H54 (cell line): ENCODE measurements around the gene CD2BP2.

Experiments used
- DNase-seq: peaks from one replicate; pipeline ENCODE4 v3.0.0; 2011; ENCODE audit warnings: low spot score, mixed read lengths; ENCODE audit not compliant: insufficient read length
- FAIRE-seq: peaks from 3 replicates; lab custom pipeline; 2011; peaks lifted over from hg19 to GRCh38; lab: Jason Lieb, UNC
- POLR2A ChIP-seq: IDR thresholded peaks from 2 replicates; pipeline ENCODE4 v1.6.1; 2011; ENCODE audit warnings: low read depth, mild to moderate bottlenecking, low read length

Gene CD2BP2

DNA sequence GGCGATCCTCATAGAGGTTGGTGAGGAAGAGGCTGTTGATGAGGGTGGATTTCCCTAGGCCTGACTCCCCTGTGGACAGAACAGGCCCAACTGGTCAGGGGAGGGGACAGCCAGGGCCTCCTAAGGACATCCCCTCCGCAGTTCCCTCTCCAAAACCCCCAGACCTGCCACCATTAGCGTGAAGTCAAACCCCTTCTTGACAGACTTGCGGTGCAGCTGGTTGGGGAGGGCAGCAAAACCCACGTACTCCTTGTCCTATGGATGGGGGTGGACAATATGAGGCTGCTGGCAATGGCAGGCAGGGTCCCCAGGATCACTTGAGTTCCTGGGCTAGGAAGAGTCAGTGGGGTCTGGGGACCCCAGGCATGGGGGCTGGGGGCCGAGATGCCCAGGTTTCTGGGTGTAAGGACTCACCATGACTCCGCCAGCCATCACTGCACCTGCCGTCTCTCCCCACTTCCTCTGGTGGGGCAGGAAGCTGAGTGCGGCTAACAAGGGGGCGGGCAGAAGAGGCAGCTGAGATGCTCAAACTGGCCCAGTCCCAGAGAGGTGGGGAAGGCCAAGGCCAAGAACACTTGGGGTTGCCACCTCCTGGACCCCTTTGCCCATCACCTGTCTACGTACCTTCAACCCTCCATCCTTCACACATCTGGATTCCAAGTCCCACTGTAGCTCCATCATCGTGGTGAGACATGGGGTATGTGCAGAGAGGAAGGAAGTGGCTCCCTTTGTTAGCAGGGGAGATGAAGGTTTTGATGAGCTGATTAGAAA is 27.2 kb upstream of the CD2BP2 start, which contains the start of gene SEPTIN1:
Gene SEPTIN1 (minus strand): TSS at position 451 of the 771 bp plus-strand sequence. CDS start 19 bp downstream, at position 432.
- FAIRE-seq (no peak), DNase-seq (no peak)
- TF ChIP-seq POLR2A: no peak

DNA sequence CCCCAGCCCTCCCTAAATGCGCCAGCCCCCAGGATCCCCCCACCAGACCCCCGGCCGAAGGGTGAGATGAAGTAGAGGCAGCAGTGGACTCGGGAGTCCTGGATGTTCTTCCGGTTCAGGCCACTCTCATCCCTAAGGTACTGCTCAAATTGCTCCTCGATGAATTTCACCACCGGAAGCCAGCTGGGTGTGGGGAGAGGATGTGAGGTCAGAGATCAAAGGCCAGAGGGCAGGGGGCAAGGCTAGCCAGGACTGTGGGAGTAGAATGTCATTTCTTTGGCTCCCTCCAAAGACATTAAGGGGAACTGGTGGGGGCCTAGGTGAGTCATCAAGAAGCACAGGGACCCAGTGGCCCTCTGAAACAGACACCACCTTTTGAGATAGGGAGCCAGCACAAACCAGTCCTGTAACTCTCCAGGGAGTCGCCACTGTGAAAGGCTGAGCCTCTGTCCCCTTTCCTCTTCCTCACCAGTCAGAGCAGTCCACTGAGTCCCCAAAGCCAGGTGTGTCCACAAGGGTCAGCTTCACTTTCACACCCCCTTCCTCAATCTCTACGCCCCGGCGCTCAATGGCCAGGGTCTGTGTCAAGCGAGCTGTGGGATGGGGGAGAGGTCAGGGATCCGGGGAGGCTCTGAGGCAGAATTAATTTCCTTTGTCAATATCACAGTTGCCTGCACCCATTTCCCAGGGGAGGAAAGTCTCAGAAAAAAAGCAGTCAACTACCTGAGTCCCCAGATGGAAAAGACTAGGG is 26.4 kb upstream of the CD2BP2 start:
- no peak for FAIRE-seq
- DNase-seq: no peak
- no peak for TF ChIP-seq POLR2A

DNA sequence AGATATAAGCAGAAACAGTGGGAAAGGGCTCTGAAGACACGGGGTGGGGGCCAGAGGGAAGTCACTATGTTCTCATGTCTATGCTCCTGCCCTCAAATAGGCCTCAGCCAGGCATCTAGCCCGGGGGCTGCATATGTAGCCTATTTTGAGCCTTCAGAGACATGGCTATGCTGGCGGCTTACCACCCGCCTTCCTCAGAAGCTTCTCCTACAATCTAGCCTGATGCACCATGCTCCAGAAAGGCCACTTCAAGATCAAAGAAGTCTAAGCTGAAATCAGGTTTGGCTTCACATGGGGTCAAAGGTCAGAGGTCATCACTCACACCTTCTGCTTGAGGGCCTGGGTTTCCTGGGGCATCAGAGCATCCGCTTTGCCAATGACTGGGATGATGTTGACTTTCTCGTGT is 25.7 kb upstream of the CD2BP2 start:
- no peak for DNase-seq
- no peak for TF ChIP-seq POLR2A
- FAIRE-seq: no peak

DNA sequence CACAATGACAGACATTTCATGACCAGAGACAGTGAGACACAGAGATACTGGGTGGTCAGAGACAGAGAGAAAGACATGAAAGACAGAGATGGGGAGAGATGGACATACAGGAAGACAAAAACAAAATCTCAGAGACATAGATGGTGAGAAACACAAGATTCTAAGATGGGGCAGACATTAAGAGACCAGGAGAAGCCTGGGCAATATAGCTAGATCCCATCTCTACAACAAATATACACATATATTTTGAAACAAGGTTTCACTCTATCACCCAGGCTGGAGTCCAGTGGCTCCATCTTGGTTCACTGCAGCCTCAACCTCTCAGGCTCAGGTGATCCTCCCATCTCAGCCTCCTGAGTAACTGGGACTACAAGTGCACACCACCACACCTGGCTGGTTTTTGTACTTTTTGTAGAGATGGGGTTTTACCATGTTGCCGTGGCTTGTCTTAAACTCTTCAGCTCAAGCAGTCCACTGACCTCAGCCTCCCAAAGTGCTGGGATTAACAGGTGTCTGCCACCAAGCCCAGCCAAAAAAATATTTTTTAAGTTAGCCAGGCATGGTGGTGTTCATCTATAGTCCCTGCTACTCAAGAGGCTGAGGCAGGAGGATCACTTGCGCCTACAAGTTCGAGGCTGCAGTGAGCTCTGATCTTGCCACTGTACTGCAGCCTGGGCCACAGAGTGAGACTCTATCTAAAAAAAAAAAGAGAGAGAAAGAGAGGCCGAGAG is 25.1 kb upstream of the CD2BP2 start:
- FAIRE-seq (no peak), DNase-seq (no peak)
- no peak for TF ChIP-seq POLR2A

DNA sequence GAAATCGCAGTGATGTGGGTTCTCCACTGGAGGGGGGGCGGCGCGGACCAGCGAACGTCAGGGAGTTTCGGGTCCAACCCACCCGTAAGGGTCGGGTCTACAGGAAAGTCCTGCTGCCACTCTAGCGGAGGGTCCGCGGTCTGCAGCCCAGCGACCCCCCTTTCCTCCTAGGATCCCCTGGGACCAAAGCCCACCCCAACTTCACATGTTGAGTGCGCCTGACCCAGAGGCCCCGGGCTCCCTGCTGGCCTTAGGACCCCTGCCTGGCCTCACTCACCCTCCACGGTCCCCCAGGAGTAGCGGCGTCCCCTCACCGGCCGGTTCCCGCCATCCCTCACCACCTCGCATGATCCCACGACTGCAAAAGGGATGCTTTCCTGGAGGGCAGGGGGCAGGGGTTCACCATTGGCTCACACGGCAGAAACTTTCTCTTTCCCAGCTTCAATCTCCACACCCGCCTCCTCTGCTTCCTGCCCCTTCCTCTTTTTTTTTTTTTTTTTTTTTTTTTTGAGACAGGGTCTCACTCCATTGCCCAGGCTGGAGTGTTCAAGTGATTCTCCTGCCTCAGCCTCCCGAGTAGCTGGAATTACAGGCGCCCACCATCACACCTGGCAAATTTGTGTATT is 24.2 kb upstream of the CD2BP2 start:
- TF ChIP-seq POLR2A: no peak
- no peak for FAIRE-seq
- no peak for DNase-seq

DNA sequence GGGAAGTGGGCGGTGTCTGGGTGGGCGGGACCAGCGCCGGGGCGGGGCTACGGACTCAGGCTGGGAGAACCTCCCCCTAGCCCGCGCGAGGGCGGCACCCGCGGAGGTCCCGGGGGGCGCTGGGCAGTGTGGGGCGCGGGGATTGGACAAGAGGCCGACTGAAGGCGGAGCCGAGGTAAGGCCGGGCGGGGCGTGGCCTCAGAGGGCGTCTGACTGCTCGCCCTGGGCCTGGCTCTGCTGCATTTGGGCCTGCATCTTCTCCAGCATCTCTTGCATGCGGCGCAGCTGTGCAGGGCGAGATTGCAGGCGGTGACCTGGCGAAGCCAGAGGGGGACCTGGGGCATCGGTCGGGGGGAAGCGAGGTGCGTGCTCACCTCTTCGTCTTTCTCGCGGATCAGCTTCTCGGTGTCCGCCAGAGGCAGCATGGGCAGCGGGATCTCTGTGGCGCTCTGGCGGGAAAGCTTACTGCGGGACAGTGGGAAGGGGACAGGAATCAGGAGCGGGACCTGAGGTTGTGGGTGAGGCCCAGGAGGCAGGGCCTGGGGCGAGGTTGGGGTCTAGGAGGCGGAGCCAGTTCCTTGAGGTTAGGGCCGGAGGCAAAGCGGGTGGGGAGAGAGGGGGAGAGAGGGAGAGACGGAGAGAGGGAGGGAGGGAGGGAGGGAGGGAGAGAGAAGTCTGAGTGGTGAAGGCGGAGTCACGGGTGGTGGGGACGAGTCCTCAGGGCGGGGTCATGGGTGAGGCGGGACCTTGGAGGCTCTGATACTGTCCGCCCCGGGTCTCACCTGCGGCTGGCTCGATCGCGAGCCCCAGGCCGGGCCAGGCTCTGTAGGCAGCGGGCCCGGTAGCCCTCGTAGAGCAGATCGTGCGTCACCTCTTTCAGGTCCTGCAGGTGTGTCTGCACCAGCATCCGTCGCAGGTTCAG is 23.4 kb upstream of the CD2BP2 start:
- FAIRE-seq (peak; percentile 41), DNase-seq (peak; percentile 92)
- TF ChIP-seq POLR2A: peak; percentile 84

DNA sequence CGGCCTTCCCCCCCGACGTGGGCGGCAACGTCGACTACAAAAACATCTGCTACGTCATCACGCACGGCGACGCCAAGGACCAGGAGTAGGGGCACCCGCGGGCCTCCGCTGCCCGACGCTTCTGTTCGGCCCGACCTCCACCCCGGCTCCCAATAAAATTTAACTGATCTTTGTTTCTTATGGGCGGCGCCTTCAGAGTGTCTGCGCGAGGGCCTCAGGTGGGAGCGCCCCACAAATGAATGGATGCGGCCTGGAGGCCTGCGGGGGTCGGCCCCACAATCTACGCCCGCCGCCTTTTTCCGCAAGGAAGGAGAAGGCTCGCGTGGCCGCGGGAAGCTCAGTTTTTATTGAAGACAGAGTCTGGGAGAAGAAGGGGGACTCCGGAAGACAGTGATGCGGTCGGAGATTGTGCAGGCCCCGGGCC is 22.7 kb upstream of the CD2BP2 start:
- peak; percentile 53 for TF ChIP-seq POLR2A
- FAIRE-seq (no peak), DNase-seq (peak; percentile 72)

DNA sequence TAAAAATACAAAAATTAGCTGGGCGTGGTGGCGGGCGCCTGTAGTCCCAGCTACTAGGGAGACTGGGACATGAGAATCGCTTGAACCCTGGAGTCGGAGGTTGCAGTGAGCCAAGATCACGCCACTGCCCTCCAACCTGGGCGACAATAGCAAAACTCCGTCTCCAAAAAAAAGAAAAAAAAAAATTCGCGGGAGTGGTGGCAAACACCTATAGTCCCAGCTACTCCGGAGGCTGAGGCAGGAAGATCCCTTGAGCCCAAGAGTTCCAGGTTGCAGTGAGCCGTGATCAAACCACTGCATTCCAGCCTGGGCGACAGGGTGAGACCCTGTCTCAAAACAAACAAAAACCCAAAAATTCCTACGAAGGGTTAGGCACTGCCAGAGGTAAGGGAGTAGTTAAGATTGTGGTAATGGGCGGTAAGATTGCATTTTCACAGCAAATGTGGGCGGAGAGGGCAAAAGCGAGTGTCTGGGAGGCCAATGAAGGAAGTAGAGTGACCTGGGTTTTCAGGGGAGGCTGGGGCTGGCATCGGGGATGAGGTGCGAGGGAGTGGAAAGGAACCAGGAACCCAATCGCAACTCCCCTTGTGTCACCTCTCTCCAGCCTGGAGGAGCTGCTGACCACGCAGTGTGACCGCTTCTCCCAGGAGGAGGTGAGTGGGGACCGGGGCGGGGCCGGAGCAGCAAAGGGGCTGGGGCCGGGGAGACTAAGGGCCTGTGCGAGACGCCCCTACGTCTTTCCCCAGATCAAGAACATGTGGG is 22.1 kb upstream of the CD2BP2 start:
- FAIRE-seq (no peak), DNase-seq (no peak)
- no peak for TF ChIP-seq POLR2A

DNA sequence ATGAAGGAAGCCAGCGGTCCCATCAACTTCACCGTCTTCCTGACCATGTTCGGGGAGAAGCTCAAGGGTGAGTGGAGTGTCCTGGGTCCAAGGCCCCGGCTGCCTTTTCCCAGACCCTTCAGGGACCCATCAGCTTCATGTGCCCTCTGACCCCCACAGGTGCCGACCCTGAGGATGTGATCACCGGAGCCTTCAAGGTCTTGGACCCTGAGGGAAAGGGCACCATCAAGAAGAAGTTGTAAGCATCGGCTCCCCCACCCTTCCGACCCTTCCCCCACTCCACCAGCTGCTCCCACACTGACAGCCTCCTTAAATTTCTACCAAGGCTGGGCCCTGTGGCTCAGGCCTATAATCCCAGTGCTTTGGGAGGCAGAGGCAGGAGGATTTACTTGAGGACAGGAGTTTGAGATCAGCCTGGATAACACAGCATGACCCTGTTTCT is 21.4 kb upstream of the CD2BP2 start:
- TF ChIP-seq POLR2A: no peak
- DNase-seq: no peak
- FAIRE-seq: no peak

DNA sequence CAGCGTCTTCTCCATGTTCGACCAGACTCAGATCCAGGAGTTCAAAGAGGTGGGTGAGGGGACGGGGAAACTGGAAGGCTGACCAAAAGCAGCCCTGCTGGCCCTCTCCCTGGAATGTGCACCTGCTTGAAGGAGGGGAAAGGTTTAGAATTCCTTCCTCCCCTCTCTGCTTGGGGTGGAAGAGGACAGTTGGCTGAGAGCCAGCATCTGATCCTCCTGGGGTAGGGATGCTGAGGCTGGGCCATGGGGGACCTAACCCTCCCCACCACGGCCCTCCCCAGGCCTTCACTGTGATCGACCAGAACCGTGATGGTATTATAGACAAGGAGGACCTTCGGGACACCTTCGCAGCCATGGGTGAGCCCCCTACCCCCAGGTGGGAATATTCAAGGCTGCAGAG is 20.8 kb upstream of the CD2BP2 start:
- no peak for TF ChIP-seq POLR2A
- FAIRE-seq: no peak
- no peak for DNase-seq

DNA sequence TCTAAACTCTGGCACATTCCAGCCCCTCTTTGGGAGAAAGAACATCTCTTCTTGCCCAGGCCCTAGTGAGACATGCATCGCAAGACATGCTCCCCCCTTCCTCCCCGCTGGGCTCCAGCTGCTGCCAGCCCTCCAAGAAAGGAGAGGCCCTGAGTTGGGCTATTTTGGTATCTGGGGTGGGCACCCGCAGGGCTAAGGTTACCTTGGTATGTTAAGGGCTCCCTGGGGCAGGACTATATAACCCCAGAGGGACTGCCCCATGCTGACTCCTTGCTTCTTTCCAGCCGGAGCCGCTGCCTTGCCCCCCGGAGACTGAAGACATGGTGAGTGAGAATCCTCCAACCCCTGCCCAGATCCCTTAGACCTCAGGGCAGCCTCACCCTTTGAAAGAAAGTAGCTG is 19.4 kb upstream of the CD2BP2 start, which contains the start of gene MYL11:
Gene MYL11 (plus strand): TSS at position 265 of the 400 bp plus-strand sequence. CDS start 56 bp downstream, at position 321.
- FAIRE-seq: no peak
- DNase-seq: no peak
- TF ChIP-seq POLR2A: no peak

DNA sequence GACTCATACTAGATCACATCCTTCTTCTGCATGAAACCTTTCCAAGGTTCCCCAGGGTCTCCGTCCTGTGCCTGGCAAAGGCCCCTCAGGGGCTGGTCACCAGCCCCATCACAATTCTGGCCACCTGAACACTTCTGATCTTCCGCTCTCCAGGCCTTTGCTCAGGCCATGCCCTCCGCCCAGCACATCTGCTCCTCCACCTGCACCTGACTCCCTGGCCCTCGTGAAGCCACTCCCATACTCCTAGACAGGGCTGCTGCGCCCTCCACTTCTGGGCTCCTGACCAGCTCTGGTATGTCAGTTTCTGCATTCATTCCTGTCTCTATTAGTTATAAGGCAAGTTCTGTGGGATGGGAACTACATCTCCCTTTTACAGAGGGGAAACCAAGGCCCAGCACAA is 17.6 kb upstream of the CD2BP2 start:
- TF ChIP-seq POLR2A: no peak
- DNase-seq (no peak), FAIRE-seq (no peak)
